Endothelial cell of umbilical vein (primary cell): ENCODE data around the gene SCYGR6. TPM values are rescaled to one million over a fixed set of nuclear protein-coding genes. Genes with fewer than 3 reads are reported as not detected.

Source experiments
- BruUV-seq: library from RNA; stranded (reverse); fragments of 400-500 nt; replicated peaks from 2 replicates; lab custom pipeline; 2021; lab: Mats Ljungman, UMichigan
- CTCF ChIA-PET: fragments of 300-600, 350-600 bp; sonication (Branson Sonifier 250); formaldehyde crosslinking; loops from one replicate; lab custom pipeline; 2021; ENCODE audit warnings: antibody characterized with exemption, inconsistent platforms; lab: Charles Lee
- POLR2A ChIA-PET: fragments of 300-600, 350-600 bp; sonication (Branson Sonifier 250); formaldehyde crosslinking; loops from one replicate; lab custom pipeline; 2021; ENCODE audit warnings: antibody characterized with exemption, inconsistent platforms; lab: Charles Lee
- DNase-seq: peaks from one replicate; pipeline ENCODE4 v3.0.0-alpha.2; 2011; ENCODE audit warnings: low read depth, low spot score
- FAIRE-seq: peaks from 2 replicates; lab custom pipeline; 2011; peaks lifted over from hg19 to GRCh38; lab: Jason Lieb, UNC
- H2AFZ ChIP-seq: 2 replicates; pipeline ENCODE4 v1.6.0; 2012; ENCODE audit warnings: low read depth, low read length, control low read depth, inconsistent platforms
- H3K27ac ChIP-seq: 2 replicates; pipeline ENCODE4 v1.5.1; 2011; ENCODE audit warnings: low read depth, mild to moderate bottlenecking, control low read depth, low read length, moderate library complexity; ENCODE audit not compliant: insufficient read depth
- H3K27me3 ChIP-seq, 2 experiments: 2 replicates each; pipeline versions ENCODE4 v1.6.0 to v1.6.1; 2011; ENCODE audit warnings: low read length in 2 of 2, mixed read lengths in 1 of 2; ENCODE audit not compliant: control insufficient read depth in 2 of 2, insufficient read depth in 2 of 2
- H3K36me3 ChIP-seq, 2 experiments: 2 replicates in 1 of 2; 3 replicates in 1 of 2; pipeline ENCODE4 v1.5.1; 2011; ENCODE audit warnings: low read length in 2 of 2, mild to moderate bottlenecking in 1 of 2, moderate library complexity in 1 of 2; ENCODE audit not compliant: control insufficient read depth in 2 of 2, insufficient read depth in 2 of 2; ENCODE audit errors: extremely low read depth in 1 of 2
- H3K4me1 ChIP-seq: 3 replicates; pipeline ENCODE4 v1.5.1; 2011; ENCODE audit warnings: mild to moderate bottlenecking, low read length; ENCODE audit not compliant: control insufficient read depth, insufficient read depth; ENCODE audit errors: extremely low read depth
- H3K4me2 ChIP-seq: 2 replicates; pipeline ENCODE4 v1.6.1; 2011; ENCODE audit warnings: low read length, control low read depth, mixed read lengths; ENCODE audit not compliant: insufficient read depth
- H3K4me3 ChIP-seq, 3 experiments: fragments of 200-600 bp in 1 of 3; sonication (generic), shearing (Covaris generic) in 1 of 3; replicated peaks in 1 of 3; 2 replicates each; pipeline ENCODE4 v1.5.1; 2011 to 2016; ENCODE audit warnings: control low read depth in 3 of 3, low read length in 3 of 3, mild to moderate bottlenecking in 2 of 3, inconsistent platforms in 1 of 3, low read depth in 1 of 3, moderate library complexity in 1 of 3; ENCODE audit not compliant: insufficient read depth in 1 of 3
- H3K79me2 ChIP-seq: 2 replicates; pipeline ENCODE4 v1.6.0; 2012; ENCODE audit warnings: low read length, inconsistent platforms; ENCODE audit not compliant: control insufficient read depth, insufficient read depth
- H3K9ac ChIP-seq: replicated peaks from 2 replicates; pipeline ENCODE3; 2011; ENCODE audit warnings: low read length, control low read depth; ENCODE audit not compliant: insufficient read depth; ENCODE audit errors: extremely low read depth
- H3K9me1 ChIP-seq: replicated peaks from 3 replicates; pipeline ENCODE4 v1.6.0; 2011; ENCODE audit warnings: mild to moderate bottlenecking, low read length; ENCODE audit not compliant: control insufficient read depth, insufficient read depth; ENCODE audit errors: extremely low read depth
- H3K9me3 ChIP-seq: replicated peaks from 2 replicates; pipeline ENCODE4 v1.5.1; 2012; ENCODE audit warnings: low read length, inconsistent platforms; ENCODE audit not compliant: control insufficient read depth, insufficient read depth
- H4K20me1 ChIP-seq: replicated peaks from 2 replicates; pipeline ENCODE3; 2011; ENCODE audit warnings: mild to moderate bottlenecking, low read length; ENCODE audit not compliant: control insufficient read depth, insufficient read depth; ENCODE audit errors: extremely low read depth
- EZH2 ChIP-seq: IDR thresholded peaks from 2 replicates; pipeline ENCODE4 v1.6.1; 2012; ENCODE audit warnings: borderline replicate concordance, low read depth, mild to moderate bottlenecking, moderate library complexity, low read length, inconsistent platforms; ENCODE audit not compliant: severe bottlenecking
- FOS ChIP-seq: IDR thresholded peaks from 2 replicates; pipeline ENCODE4 v1.6.1; 2011; ENCODE audit warnings: mild to moderate bottlenecking, low read length, moderate library complexity, borderline replicate concordance; ENCODE audit not compliant: insufficient read depth
- GATA2 ChIP-seq: IDR thresholded peaks from 2 replicates; pipeline ENCODE4 v1.7.0; 2011; ENCODE audit warnings: low read depth, mild to moderate bottlenecking, moderate library complexity, mixed read lengths, low read length; ENCODE audit not compliant: insufficient read length, insufficient read depth
- MYC ChIP-seq: IDR thresholded peaks from one replicate; pipeline ENCODE4 v1.6.1; 2011; ENCODE audit warnings: mild to moderate bottlenecking, low read depth, low read length
- POLR2A ChIP-seq: IDR thresholded peaks from 2 replicates; pipeline ENCODE4 v1.6.1; 2012; ENCODE audit warnings: low read depth, mild to moderate bottlenecking, control low read depth, low read length
- POLR2AphosphoS5 ChIP-seq: IDR thresholded peaks from 2 replicates; pipeline ENCODE4 v1.6.1; 2012; ENCODE audit warnings: low read depth, mild to moderate bottlenecking, control low read depth, low read length, moderate library complexity; ENCODE audit not compliant: insufficient read depth
- dilution Hi-C: fragments of 300-500 bp; cut with MboI; formaldehyde crosslinking; loops from one replicate; pipeline ENCODE4 v1.15.0; 2019; ENCODE audit warnings: low sequenced_read_pairs; ENCODE audit not compliant: extremely low pct_ligation_motif_present
- intact Hi-C: fragments of 100-400 bp; cut with micrococcal nuclease; formaldehyde crosslinking; loops from one replicate; pipeline ENCODE4 v1.10.0; 2022
- polyA plus RNA-seq, 4 experiments: library from polyadenylated mRNA; depleted of rRNA in 3 of 4; stranded (reverse) in 3 of 4; unstranded in 1 of 4; fragments of >200 nt; gene quantifications; 2 replicates each; pipeline versions ENCODE4 v1.2.1 to v1.2.3, GENCODE V29; 2011 to 2012; ENCODE audit warnings: missing spikeins in 1 of 4
- total RNA-seq: library from RNA; stranded (reverse); gene quantifications from 2 replicates; pipeline ENCODE4 v1.2.3, GENCODE V29; 2021
- TF ChIP-seq, protein P1 (sequence below): IDR thresholded peaks from 2 replicates; pipeline ENCODE4 v1.6.1; 2011; ENCODE audit not compliant: insufficient read depth, insufficient read length
- TF ChIP-seq, protein P2 (sequence below), 2 donors: IDR thresholded peaks; 1 replicate in 1 of 2; 2 replicates in 1 of 2; pipeline ENCODE4 v1.5.1; 2011; ENCODE audit warnings: low read length in 2 of 2, mild to moderate bottlenecking in 2 of 2, moderate library complexity in 2 of 2, control low read depth in 1 of 2, inconsistent platforms in 1 of 2, low read depth in 1 of 2; ENCODE audit not compliant: insufficient read depth in 1 of 2; ENCODE audit errors: extremely low read depth in 1 of 2

Gene SCYGR6
- total and polyA plus RNA-seq, 2 donors (not counting 3 experiments of a cell fraction or from before 2014, with no cell fraction given): not detected

DNA sequence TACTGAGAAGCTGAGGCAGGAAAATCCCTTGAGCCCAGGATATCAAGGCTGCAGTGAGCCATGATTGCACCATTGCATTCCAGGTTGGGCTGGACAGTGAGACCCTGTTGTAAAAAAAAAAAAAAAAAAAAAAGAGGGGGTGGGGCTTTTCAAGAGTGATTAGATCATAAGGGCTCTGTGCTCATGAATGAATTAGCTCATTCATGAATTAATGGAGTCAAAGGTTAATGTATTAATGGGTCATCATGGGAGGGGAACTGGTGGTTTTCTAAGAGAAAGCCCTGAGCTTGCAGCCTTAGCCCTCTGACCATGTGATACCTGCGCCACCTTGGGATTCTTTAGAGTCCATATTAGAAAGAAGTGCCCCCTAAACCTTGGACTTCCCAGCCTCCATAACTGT is 11.3 kb downstream of the SCYGR6 start:
- intact Hi-C loops (no loop called here), dilution Hi-C loops (no loop called here)
- no peaks in the 10 kb centered on the region for H3K4me1 ChIP-seq
- no peaks in the 10 kb centered on the region for H3K9me3 ChIP-seq
- POLR2A ChIA-PET: no interaction called here
- H3K79me2 ChIP-seq: no peaks in the 10 kb centered on the region
- no TSS peak for BruUV-seq
- H3K4me3 ChIP-seq: no peak overlapping the region
- H3K9ac ChIP-seq: no peak overlapping the region
- TF ChIP-seq FOS (no peak), EZH2 (no peak), GATA2 (no peak), POLR2A (no peak), POLR2AphosphoS5 (no peak), MYC (no peak)
- TF ChIP-seq, protein P1, sequence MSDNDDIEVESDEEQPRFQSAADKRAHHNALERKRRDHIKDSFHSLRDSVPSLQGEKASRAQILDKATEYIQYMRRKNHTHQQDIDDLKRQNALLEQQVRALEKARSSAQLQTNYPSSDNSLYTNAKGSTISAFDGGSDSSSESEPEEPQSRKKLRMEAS: no peak
- TF ChIP-seq, protein P2, sequence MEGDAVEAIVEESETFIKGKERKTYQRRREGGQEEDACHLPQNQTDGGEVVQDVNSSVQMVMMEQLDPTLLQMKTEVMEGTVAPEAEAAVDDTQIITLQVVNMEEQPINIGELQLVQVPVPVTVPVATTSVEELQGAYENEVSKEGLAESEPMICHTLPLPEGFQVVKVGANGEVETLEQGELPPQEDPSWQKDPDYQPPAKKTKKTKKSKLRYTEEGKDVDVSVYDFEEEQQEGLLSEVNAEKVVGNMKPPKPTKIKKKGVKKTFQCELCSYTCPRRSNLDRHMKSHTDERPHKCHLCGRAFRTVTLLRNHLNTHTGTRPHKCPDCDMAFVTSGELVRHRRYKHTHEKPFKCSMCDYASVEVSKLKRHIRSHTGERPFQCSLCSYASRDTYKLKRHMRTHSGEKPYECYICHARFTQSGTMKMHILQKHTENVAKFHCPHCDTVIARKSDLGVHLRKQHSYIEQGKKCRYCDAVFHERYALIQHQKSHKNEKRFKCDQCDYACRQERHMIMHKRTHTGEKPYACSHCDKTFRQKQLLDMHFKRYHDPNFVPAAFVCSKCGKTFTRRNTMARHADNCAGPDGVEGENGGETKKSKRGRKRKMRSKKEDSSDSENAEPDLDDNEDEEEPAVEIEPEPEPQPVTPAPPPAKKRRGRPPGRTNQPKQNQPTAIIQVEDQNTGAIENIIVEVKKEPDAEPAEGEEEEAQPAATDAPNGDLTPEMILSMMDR (IDR thresholded peaks at IDR 0.05; ENCODE audit: extremely low read depth in 1 of 2, insufficient read depth in 1 of 2, low read depth in 1 of 2, low read length in 2 of 2): no peak
- no peak overlapping the region for H3K27ac ChIP-seq
- no peak overlapping the region for H3K4me2 ChIP-seq
- FAIRE-seq (no peak), DNase-seq (no peak)
- H3K9me1 ChIP-seq: no peaks in the 10 kb centered on the region
- H4K20me1 ChIP-seq: no peaks in the 10 kb centered on the region
- H2AFZ ChIP-seq: no peak overlapping the region
- CTCF ChIA-PET: interaction anchor here (1.3 kb wide), 1 partner anchor 177 kb away, joined by 4 read pairs; no protein-coding TSS in a partner anchor
- no peaks in the 10 kb centered on the region for H3K36me3 ChIP-seq
- peaks cover 0 to 2% of the 10 kb centered on the region in 2 experiments for H3K27me3 ChIP-seq
